ENCODE measurements around the gene TBC1D14. TPM values are rescaled to one million over a fixed set of nuclear protein-coding genes. Genes with fewer than 3 reads are reported as not detected.

Gene TBC1D14
- total and polyA plus RNA-seq, 10 of the 15 experiments (the other 5 are each of a cell fraction or from before 2014, with no cell fraction given), result 0.87 to 39.3 (median 30.1) TPM

DNA sequence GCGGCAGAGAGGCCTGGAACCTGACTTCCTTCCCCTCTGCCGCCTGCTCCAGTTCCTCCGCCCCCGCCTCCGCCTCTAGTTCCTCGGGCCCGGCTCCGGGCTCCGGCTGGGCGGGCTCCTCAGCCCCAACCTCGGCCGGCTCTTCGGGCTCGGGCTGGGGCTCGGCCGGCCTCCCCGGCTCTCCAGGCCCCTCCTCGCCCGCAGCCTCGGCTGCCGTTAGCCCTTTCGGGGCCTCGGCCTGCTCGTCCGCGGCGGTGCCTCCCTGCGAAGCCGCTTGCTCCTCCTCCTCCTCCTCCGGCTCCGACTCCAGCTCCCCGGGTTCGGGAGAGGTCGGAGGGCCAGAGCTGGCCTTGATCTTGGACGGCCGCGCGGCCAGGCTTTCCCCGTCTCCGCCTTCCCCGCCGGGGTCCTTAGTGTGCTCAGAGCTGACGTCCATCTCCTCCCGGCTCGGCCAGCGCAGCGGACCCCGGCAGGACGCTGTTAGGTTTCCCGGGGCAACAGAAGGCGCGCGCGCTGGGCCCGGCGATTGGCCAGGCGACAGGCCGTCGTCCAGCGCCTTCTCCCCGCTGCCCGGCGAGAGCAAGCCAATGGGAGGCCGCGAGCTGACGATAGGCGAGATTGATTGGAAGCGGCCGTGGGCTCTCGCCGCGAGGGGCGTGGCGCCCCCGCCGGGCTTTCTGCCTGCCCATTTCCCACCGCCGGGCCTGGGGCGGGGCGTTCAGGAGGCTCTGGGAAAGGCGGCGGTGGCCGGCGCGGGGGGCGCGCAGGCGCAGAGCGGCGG, 133.1 kb downstream of the TBC1D14 start:
- Histone ChIP-seq H3K4me2 (ENCODE audit: control insufficient read depth, insufficient read depth) (peak overlapping the region; percentile 97), H2AFZ (ENCODE audit: control insufficient read depth, low read depth, low read length) (peak overlapping the region; percentile 89), H3K9ac (ENCODE audit: control insufficient read depth, insufficient read depth, low read length) (peak overlapping the region; percentile 62), H3K36me3 (ENCODE audit: control insufficient read depth in 2 of 2, insufficient read depth in 2 of 2, low read length in 1 of 2) (no peaks in the 10 kb centered on the region), H3K4me1 (ENCODE audit: control insufficient read depth, insufficient read depth, low read length) (peaks cover 27% of the 10 kb centered on the region), H3K79me2 (ENCODE audit: control insufficient read depth, insufficient read depth, low read length) (peaks cover 41% of the 10 kb centered on the region), H3K4me3 (peak overlapping the region; percentile 75), H3K27ac (ENCODE audit: control insufficient read depth, insufficient read depth) (no peak overlapping the region), H4K20me1 (ENCODE audit: control insufficient read depth, insufficient read depth) (peaks cover 7% of the 10 kb centered on the region; the same call in 1 of the 2 replicates), H3K27me3 (replicated peaks in 1 of 2; ENCODE audit: control insufficient read depth in 2 of 2, insufficient read depth in 2 of 2, low read length in 1 of 2) (peaks cover 0 to 2% of the 10 kb centered on the region in 2 experiments; a peak in 1 of 4 replicates), H3K9me3 (replicated peaks; ENCODE audit: control insufficient read depth, insufficient read depth, low read length) (no peaks in the 10 kb centered on the region)
- ChIA-PET RAD21 (ENCODE audit: unreplicated experiment) (interaction anchor here (0.9 to 4.7 kb wide), 8 partner anchors 16 to 322 kb away, joined by 3 to 87 read pairs (median 4); partner anchors contain the start of genes GRPEL1 and TBC1D14), SMC1A (ENCODE audit: uncharacterized antibody, unreplicated experiment) (interaction anchor here (0.7 to 5.6 kb wide), 5 partner anchors 25 to 156 kb away, joined by 3 to 79 read pairs (median 7); partner anchors contain the start of genes GRPEL1 and TBC1D14), CTCF (interaction anchor here (0.6 to 9.1 kb wide), 14 partner anchors 8 to 134 kb away, joined by 3 to 210 read pairs (median 4); partner anchors contain the start of gene GRPEL1), POLR2A (interaction anchor here (0.6 to 7.2 kb wide), 8 partner anchors 19 to 69 kb away, joined by 3 to 88 read pairs (median 6); partner anchors contain the start of gene GRPEL1)
- WGBS (ENCODE audit: insufficient coverage, insufficient replicate concordance, low lambda C conversion rate, missing lambda C conversion rate), result 1% methylated on average over 63 of the region's 90 CpGs
- intact Hi-C loops (cut with micrococcal nuclease; ENCODE audit: unreplicated experiment) (loop anchor here (2.0 kb wide), 1 partner anchor 56 kb away; no protein-coding TSS in a partner anchor), in situ Hi-C loops (cut with MboI) (no loop called here)
- no TSS peak for BruUV-seq (replicated peaks)
- ATAC-seq (peak; percentile 86), DNase-seq (ENCODE audit: low read depth, low spot score) (peak; percentile 63), FAIRE-seq (peak; percentile 89)
- TF ChIP-seq BMI1 (IDR thresholded peaks at IDR 0.05; ENCODE audit: borderline replicate concordance), result peak; percentile 92
- TF ChIP-seq, protein P1, sequence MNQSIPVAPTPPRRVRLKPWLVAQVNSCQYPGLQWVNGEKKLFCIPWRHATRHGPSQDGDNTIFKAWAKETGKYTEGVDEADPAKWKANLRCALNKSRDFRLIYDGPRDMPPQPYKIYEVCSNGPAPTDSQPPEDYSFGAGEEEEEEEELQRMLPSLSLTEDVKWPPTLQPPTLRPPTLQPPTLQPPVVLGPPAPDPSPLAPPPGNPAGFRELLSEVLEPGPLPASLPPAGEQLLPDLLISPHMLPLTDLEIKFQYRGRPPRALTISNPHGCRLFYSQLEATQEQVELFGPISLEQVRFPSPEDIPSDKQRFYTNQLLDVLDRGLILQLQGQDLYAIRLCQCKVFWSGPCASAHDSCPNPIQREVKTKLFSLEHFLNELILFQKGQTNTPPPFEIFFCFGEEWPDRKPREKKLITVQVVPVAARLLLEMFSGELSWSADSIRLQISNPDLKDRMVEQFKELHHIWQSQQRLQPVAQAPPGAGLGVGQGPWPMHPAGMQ (IDR thresholded peaks at IDR 0.05; ENCODE audit: borderline replicate concordance), result no peak
- no peak for TF ChIP-seq FOXK2 (IDR thresholded peaks at IDR 0.05)
- peak; percentile 63 for TF ChIP-seq HDGF (IDR thresholded peaks at IDR 0.05)
- 0 out of 2 replicates have a peak, but pooled peaks have one; percentile 60 for TF ChIP-seq GATAD2B (conservative IDR thresholded peaks at IDR 0.05; ENCODE audit: low read depth)
- no peak for TF ChIP-seq NR2F1 (conservative IDR thresholded peaks at IDR 0.05)
- no peak for TF ChIP-seq ZNF274 (IDR thresholded peaks at IDR 0.05; ENCODE audit: insufficient read depth, insufficient read length)
- no peak for TF ChIP-seq ASH2L (IDR thresholded peaks at IDR 0.05; ENCODE audit: borderline replicate concordance, low read depth)
- peak; percentile 34; the same call in 1 of the 2 replicates for TF ChIP-seq CREM (IDR thresholded peaks at IDR 0.05; ENCODE audit: low read depth)
- TF ChIP-seq KLF5 (IDR thresholded peaks at IDR 0.05; ENCODE audit: partially characterized antibody), result no peak
- no peak for TF ChIP-seq ELK1 (IDR thresholded peaks at IDR 0.05; ENCODE audit: low read depth, low read length)
- no peak for TF ChIP-seq POLR2AphosphoS2 (IDR thresholded peaks at IDR 0.05; ENCODE audit: low read depth, low read length)
- TF ChIP-seq RAD51 (IDR thresholded peaks at IDR 0.05), result no peak
- TF ChIP-seq CBFB (IDR thresholded peaks at IDR 0.05; ENCODE audit: low read depth), result no peak
- TF ChIP-seq POLR2AphosphoS5 (IDR thresholded peaks at IDR 0.05; ENCODE audit: low read length), result no peak
- TF ChIP-seq NR2C1 (IDR thresholded peaks at IDR 0.05), result no peak
- TF ChIP-seq FOXM1 (IDR thresholded peaks at IDR 0.05; ENCODE audit: low read depth, low read length), result no peak
- TF ChIP-seq IKZF1 (conservative IDR thresholded peaks at IDR 0.05), result peak; percentile 73
- TF ChIP-seq, protein P2, sequence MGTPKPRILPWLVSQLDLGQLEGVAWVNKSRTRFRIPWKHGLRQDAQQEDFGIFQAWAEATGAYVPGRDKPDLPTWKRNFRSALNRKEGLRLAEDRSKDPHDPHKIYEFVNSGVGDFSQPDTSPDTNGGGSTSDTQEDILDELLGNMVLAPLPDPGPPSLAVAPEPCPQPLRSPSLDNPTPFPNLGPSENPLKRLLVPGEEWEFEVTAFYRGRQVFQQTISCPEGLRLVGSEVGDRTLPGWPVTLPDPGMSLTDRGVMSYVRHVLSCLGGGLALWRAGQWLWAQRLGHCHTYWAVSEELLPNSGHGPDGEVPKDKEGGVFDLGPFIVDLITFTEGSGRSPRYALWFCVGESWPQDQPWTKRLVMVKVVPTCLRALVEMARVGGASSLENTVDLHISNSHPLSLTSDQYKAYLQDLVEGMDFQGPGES (IDR thresholded peaks at IDR 0.05), result peak; percentile 72; the same call in 1 of the 2 replicates
- no peak for TF ChIP-seq RAD21 (IDR thresholded peaks at IDR 0.05; ENCODE audit: insufficient read depth, low read depth, low read length)
- TF ChIP-seq SRF (IDR thresholded peaks at IDR 0.05; ENCODE audit: low read depth in 2 of 2, low read length in 2 of 2), result 0 out of 4 replicates have a peak, but pooled peaks of 1 of the 2 experiments have one; percentile 12
- TF ChIP-seq ATF7 (IDR thresholded peaks at IDR 0.05; ENCODE audit: low read depth), result no peak
